Upper lobe of left lung (tissue), 4 donors: ENCODE results near the gene CYP2E1.
"Not testable (repeated sequence)": the region's sequence is repeated elsewhere in the genome, so short reads cannot be mapped to it uniquely, and the experiment has no call there.

Experiments
- EP300 ChIP-seq, 4 donors: sonication (generic); formaldehyde crosslinking; IDR thresholded peaks; one replicate each; pipeline ENCODE4 v1.5.1; 2017; ENCODE audit warnings: antibody characterized with exemption in 4 of 4, control low read depth in 2 of 4
- POLR2A ChIP-seq, 4 donors: fragments of 450-650 bp; IDR thresholded peaks; one replicate each; pipeline ENCODE4 v1.5.1; 2016 to 2017; ENCODE audit warnings: antibody characterized with exemption in 4 of 4, mild to moderate bottlenecking in 2 of 4
- POLR2AphosphoS5 ChIP-seq, 2 donors: sonication (generic); formaldehyde crosslinking; IDR thresholded peaks; one replicate each; pipeline ENCODE4 v1.5.1; 2017; ENCODE audit warnings: antibody characterized with exemption in 2 of 2
- TF ChIP-seq, protein P1 (sequence below), 6 experiments: fragments of 450-650 bp in 4 of 6; fragments of 200-600 bp in 2 of 6; sonication (generic) in 2 of 6; IDR thresholded peaks; one replicate each; pipeline ENCODE4 v1.5.1; 2016 to 2019; ENCODE audit warnings: antibody characterized with exemption in 6 of 6

DNA sequence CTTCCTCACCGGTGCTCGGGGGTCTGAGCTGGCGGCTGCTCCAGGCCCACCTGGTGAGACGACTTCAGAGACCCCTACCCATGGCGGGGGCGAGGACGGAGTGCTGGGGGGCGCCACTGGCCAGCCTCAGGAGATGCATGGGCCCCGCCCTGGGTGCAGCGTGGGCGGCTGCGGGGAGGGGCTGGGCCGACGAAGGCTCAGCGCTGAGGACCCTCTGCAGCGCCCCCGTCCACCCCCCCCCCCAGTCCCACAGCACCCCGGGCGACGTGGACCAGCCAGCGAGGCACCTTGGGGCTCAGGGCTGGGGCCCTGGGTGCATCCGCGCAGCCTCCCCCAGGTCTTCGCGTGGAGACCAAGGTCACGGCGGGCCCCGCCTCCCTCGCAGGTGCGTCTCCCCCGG lies 49.9 kb downstream of the CYP2E1 start:
- TF ChIP-seq POLR2A, POLR2AphosphoS5, EP300 (IDR thresholded peaks at IDR 0.05): not testable (repeated sequence)
- TF ChIP-seq, protein P1, sequence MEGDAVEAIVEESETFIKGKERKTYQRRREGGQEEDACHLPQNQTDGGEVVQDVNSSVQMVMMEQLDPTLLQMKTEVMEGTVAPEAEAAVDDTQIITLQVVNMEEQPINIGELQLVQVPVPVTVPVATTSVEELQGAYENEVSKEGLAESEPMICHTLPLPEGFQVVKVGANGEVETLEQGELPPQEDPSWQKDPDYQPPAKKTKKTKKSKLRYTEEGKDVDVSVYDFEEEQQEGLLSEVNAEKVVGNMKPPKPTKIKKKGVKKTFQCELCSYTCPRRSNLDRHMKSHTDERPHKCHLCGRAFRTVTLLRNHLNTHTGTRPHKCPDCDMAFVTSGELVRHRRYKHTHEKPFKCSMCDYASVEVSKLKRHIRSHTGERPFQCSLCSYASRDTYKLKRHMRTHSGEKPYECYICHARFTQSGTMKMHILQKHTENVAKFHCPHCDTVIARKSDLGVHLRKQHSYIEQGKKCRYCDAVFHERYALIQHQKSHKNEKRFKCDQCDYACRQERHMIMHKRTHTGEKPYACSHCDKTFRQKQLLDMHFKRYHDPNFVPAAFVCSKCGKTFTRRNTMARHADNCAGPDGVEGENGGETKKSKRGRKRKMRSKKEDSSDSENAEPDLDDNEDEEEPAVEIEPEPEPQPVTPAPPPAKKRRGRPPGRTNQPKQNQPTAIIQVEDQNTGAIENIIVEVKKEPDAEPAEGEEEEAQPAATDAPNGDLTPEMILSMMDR (IDR thresholded peaks at IDR 0.05): not testable (repeated sequence)
